HG03565 (cell line): Measurements from ENCODE around the gene PDIA5.
"Not testable (repeated sequence)": the region's sequence is repeated elsewhere in the genome, so short reads cannot be mapped to it uniquely, and the experiment has no call there.

Experiments
- ATAC-seq: cut with Tn5 transposase; IDR thresholded peaks from one replicate; pipeline ENCODE4 v1.9.1; 2021; ENCODE audit warnings: mild to moderate bottlenecking, moderate library complexity; ENCODE audit not compliant: unreplicated experiment

Gene PDIA5

GRCh38 chr3:123141276-123141675, 74.5 kb downstream of the PDIA5 start:
- ATAC-seq, result no peak

- no peak for ATAC-seq
Measured at GRCh38 chr3:123143669-123144411, 77.0 kb downstream of the PDIA5 start.

- no peak for ATAC-seq
Measured at GRCh38 chr3:123147754-123148535, 81.1 kb downstream of the PDIA5 start.

GRCh38 chr3:123148772-123149171, 81.9 kb downstream of the PDIA5 start:
- ATAC-seq, result no peak

GRCh38 chr3:123149525-123149924, 82.7 kb downstream of the PDIA5 start:
- no peak for ATAC-seq

- ATAC-seq, result no peak
Measured at GRCh38 chr3:123150449-123151215, 83.8 kb downstream of the PDIA5 start.

- ATAC-seq, result no peak
Measured at GRCh38 chr3:123151251-123151705, 84.5 kb downstream of the PDIA5 start.

GRCh38 chr3:123151853-123152420, 85.1 kb downstream of the PDIA5 start:
- ATAC-seq, result not testable (repeated sequence)

GRCh38 chr3:123152687-123153086, 85.9 kb downstream of the PDIA5 start:
- ATAC-seq, result no peak

- ATAC-seq, result peak; percentile 51
Measured at GRCh38 chr3:123153125-123154019, 86.5 kb downstream of the PDIA5 start.

GRCh38 chr3:123154020-123154985, 87.5 kb downstream of the PDIA5 start:
- no peak for ATAC-seq

GRCh38 chr3:123155471-123156011, 88.7 kb downstream of the PDIA5 start:
- ATAC-seq, result no peak

GRCh38 chr3:123156276-123156995, 89.6 kb downstream of the PDIA5 start:
- ATAC-seq, result no peak

GRCh38 chr3:123157209-123157597, 90.4 kb downstream of the PDIA5 start:
- ATAC-seq, result no peak

- no peak for ATAC-seq
Measured at GRCh38 chr3:123157598-123158287, 90.9 kb downstream of the PDIA5 start.

GRCh38 chr3:123158330-123158729, 91.5 kb downstream of the PDIA5 start:
- ATAC-seq, result no peak

GRCh38 chr3:123158899-123159390, 92.1 kb downstream of the PDIA5 start:
- no peak for ATAC-seq
